Thoracic aorta (tissue), 2 donors: Measurements from ENCODE around the gene CREB5. TPM values are rescaled to one million over a fixed set of nuclear protein-coding genes. Genes with fewer than 3 reads are reported as not detected.

Experiments
- ATAC-seq: fragments of 150-250 bp; one replicate; pipeline ENCODE4 v1.8.0; 2017; ENCODE audit warnings: low read depth; ENCODE audit not compliant: insufficient number of reproducible peaks, low FRiP score
- DNase-seq: peaks from one replicate; pipeline ENCODE4 v3.0.0-alpha.2; 2020; ENCODE audit warnings: low spot score
- H3K27ac ChIP-seq, 2 donors: fragments of 200-600 bp; sonication (generic); 1 replicate in 1 of 2; 2 replicates in 1 of 2; pipeline ENCODE4 v1.5.1; 2016; ENCODE audit warnings: mild to moderate bottlenecking in 2 of 2, moderate library complexity in 2 of 2
- H3K27me3 ChIP-seq: fragments of 200-600 bp; sonication (generic); replicated peaks from 2 replicates; pipeline ENCODE4 v1.6.0; 2016; ENCODE audit warnings: mild to moderate bottlenecking; ENCODE audit not compliant: insufficient read depth
- H3K36me3 ChIP-seq: fragments of 200-600 bp; sonication (generic); one replicate; pipeline ENCODE4 v1.5.1; 2016
- H3K4me1 ChIP-seq, 2 donors: fragments of 200-600 bp; sonication (generic); 1 replicate in 1 of 2; 2 replicates in 1 of 2; pipeline versions ENCODE4 v1.5.1 to v1.6.0; 2016; ENCODE audit warnings: low read depth in 2 of 2, mild to moderate bottlenecking in 1 of 2; ENCODE audit not compliant: control insufficient read depth in 1 of 2
- H3K4me3 ChIP-seq: fragments of 200-600 bp; sonication (generic); 2 replicates; pipeline ENCODE4 v1.5.1; 2016; ENCODE audit warnings: mild to moderate bottlenecking
- H3K9me3 ChIP-seq: fragments of 200-600 bp; sonication (generic); 2 replicates; pipeline ENCODE4 v1.5.1; 2016
- CTCF ChIP-seq: fragments of 200-600 bp; sonication (generic); IDR thresholded peaks from one replicate; pipeline ENCODE4 v1.5.1; 2019; ENCODE audit warnings: antibody characterized with exemption
- total RNA-seq, 2 donors: library from RNA; depleted of rRNA; stranded (reverse); fragments of >200 nt; gene quantifications; one replicate each; pipeline versions ENCODE4 v1.1.0 to v1.2.3, GENCODE V29; 2016

Gene CREB5
- total RNA-seq, 2 donors from 2014 or later = 44.4 to 49.1 TPM

GRCh38 chr7:28409716-28410627 lies 2.3 kb upstream of the CREB5 start:
- DNase-seq = no peak
- Histone ChIP-seq H3K27me3 (no peaks in the 10 kb centered on the region), H3K27ac (peak overlapping the region; percentile 91 to 96), H3K4me1 (peaks cover 16 to 29% of the 10 kb centered on the region in 2 donors), H3K36me3 (no peaks in the 10 kb centered on the region), H3K9me3 (no peaks in the 10 kb centered on the region), H3K4me3 (peak overlapping the region; percentile 88)
- TF ChIP-seq CTCF = no peak
- ATAC-seq = no peak

GRCh38 chr7:28410628-28411531 lies 1.4 kb upstream of the CREB5 start:
- ATAC-seq = no peak
- Histone ChIP-seq H3K9me3 (no peaks in the 10 kb centered on the region), H3K4me1 (peaks cover 16 to 28% of the 10 kb centered on the region in 2 donors), H3K27me3 (no peaks in the 10 kb centered on the region), H3K4me3 (peak overlapping the region; percentile 88), H3K27ac (peak overlapping the region; percentile 91 to 96), H3K36me3 (no peaks in the 10 kb centered on the region)
- no peak for DNase-seq
- TF ChIP-seq CTCF = no peak

GRCh38 chr7:28413011-28413410 lies 693 bp downstream of the CREB5 start:
- Histone ChIP-seq H3K27ac (no peak overlapping the region), H3K4me1 (peaks cover 8 to 28% of the 10 kb centered on the region in 2 donors), H3K27me3 (no peaks in the 10 kb centered on the region), H3K9me3 (no peaks in the 10 kb centered on the region), H3K4me3 (peak overlapping the region; percentile 88), H3K36me3 (no peaks in the 10 kb centered on the region)
- DNase-seq (no peak), ATAC-seq (no peak)
- no peak for TF ChIP-seq CTCF

DNA sequence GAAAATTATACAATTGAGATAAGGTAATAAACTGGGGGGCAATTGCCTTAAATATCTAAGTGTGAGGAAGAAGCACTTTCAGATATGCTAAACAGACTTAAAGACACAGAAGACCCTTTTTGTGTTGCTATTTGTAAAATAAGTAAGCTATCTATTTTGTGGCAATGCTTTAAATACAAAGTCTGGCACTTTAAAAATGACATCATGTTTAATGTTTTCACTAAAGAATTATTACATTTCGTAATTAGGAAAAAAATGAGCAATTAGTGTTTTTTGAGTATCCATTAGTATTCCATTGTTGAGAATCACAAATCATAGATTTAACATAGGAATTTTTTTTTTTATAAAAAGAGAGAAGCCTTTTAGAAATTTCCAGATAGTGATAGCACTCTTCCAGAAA lies 2.1 kb downstream of the CREB5 start:
- no peaks in the 10 kb centered on the region for H3K27me3 ChIP-seq
- no peak overlapping the region for H3K4me3 ChIP-seq
- TF ChIP-seq CTCF = no peak
- H3K9me3 ChIP-seq = no peaks in the 10 kb centered on the region
- H3K36me3 ChIP-seq = no peaks in the 10 kb centered on the region
- DNase-seq = no peak
- no peak for ATAC-seq
- no peak overlapping the region for H3K27ac ChIP-seq
- peaks cover 5 to 33% of the 10 kb centered on the region in 2 donors for H3K4me1 ChIP-seq
